H9 (cell line): Measurements from ENCODE around the gene TTR. TPM values are rescaled to one million over a fixed set of nuclear protein-coding genes. Genes with fewer than 3 reads are reported as not detected.

Experiments
- DNase-seq: peaks from one replicate; pipeline ENCODE4 v3.0.0-alpha.2; 2017
- H2AFZ ChIP-seq: one replicate; pipeline ENCODE4 v1.6.1; 2013; ENCODE audit warnings: mild to moderate bottlenecking, low read length, control low read depth, moderate library complexity
- H2AK5ac ChIP-seq: 2 replicates; pipeline ENCODE4 v1.6.1; 2013; ENCODE audit warnings: low read length, control low read depth, mixed read lengths; ENCODE audit not compliant: insufficient read length
- H2BK120ac ChIP-seq: one replicate; pipeline ENCODE4 v1.6.1; 2013; ENCODE audit warnings: low read depth, mild to moderate bottlenecking, low read length, control low read depth, inconsistent platforms; ENCODE audit not compliant: poor library complexity, severe bottlenecking
- H2BK12ac ChIP-seq: 2 replicates; pipeline ENCODE4 v1.6.1; 2013; ENCODE audit warnings: low read length, control low read depth, mixed read lengths, low read depth; ENCODE audit not compliant: insufficient read length
- H2BK15ac ChIP-seq: 2 replicates; pipeline ENCODE4 v1.6.1; 2013; ENCODE audit warnings: low read depth, low read length, control low read depth
- H2BK20ac ChIP-seq: one replicate; pipeline ENCODE4 v1.6.1; 2013; ENCODE audit warnings: low read depth, mild to moderate bottlenecking, low read length, control low read depth, inconsistent platforms; ENCODE audit not compliant: poor library complexity, severe bottlenecking
- H2BK5ac ChIP-seq: 2 replicates; pipeline ENCODE4 v1.6.1; 2013; ENCODE audit warnings: low read length, control low read depth, mixed read lengths; ENCODE audit not compliant: insufficient read length
- H3K14ac ChIP-seq: 2 replicates; pipeline ENCODE4 v1.6.1; 2013; ENCODE audit warnings: low read length, control low read depth; ENCODE audit not compliant: insufficient read depth
- H3K18ac ChIP-seq: 2 replicates; pipeline ENCODE4 v1.6.1; 2013; ENCODE audit warnings: low read depth, mild to moderate bottlenecking, mixed read lengths, low read length, control low read depth; ENCODE audit not compliant: insufficient read length
- H3K23ac ChIP-seq: 2 replicates; pipeline ENCODE4 v1.6.1; 2013; ENCODE audit warnings: low read length, control low read depth, mixed read lengths, low read depth; ENCODE audit not compliant: insufficient read length
- H3K23me2 ChIP-seq: 2 replicates; pipeline ENCODE4 v1.6.1; 2013; ENCODE audit warnings: low read depth, mild to moderate bottlenecking, mixed read lengths, low read length, control low read depth; ENCODE audit not compliant: insufficient read length, poor library complexity, severe bottlenecking
- H3K27ac ChIP-seq: 2 replicates; pipeline ENCODE4 v1.5.1; 2013; ENCODE audit warnings: low read length, control low read depth, mixed read lengths, low read depth; ENCODE audit not compliant: insufficient read length
- H3K27me3 ChIP-seq: 2 replicates; pipeline ENCODE4 v1.6.1; 2013; ENCODE audit warnings: low read length, control low read depth, inconsistent platforms; ENCODE audit not compliant: insufficient read depth
- H3K4ac ChIP-seq: 2 replicates; pipeline ENCODE4 v1.6.1; 2013; ENCODE audit warnings: low read depth, mild to moderate bottlenecking, control low read depth, inconsistent platforms, low read length, moderate library complexity
- H3K4me1 ChIP-seq: 2 replicates; pipeline ENCODE4 v1.6.1; 2013; ENCODE audit warnings: low read length, control low read depth, inconsistent platforms; ENCODE audit not compliant: insufficient read depth
- H3K4me2 ChIP-seq: 2 replicates; pipeline ENCODE4 v1.6.1; 2013; ENCODE audit warnings: low read length, control low read depth, mixed read lengths; ENCODE audit not compliant: insufficient read length, insufficient read depth
- H3K56ac ChIP-seq: 2 replicates; pipeline ENCODE4 v1.6.1; 2013; ENCODE audit warnings: low read depth, mild to moderate bottlenecking, mixed read lengths, low read length, control low read depth; ENCODE audit not compliant: insufficient read length
- H3K79me1 ChIP-seq: 2 replicates; pipeline ENCODE4 v1.6.1; 2013; ENCODE audit warnings: low read depth, mild to moderate bottlenecking, moderate library complexity, low read length, control low read depth, inconsistent platforms; ENCODE audit not compliant: insufficient read depth, poor library complexity, severe bottlenecking
- H3K79me2 ChIP-seq: 2 replicates; pipeline ENCODE4 v1.6.1; 2013; ENCODE audit warnings: low read length, control low read depth, inconsistent platforms; ENCODE audit not compliant: insufficient read depth
- H3K9ac ChIP-seq: 2 replicates; pipeline ENCODE4 v1.6.1; 2013; ENCODE audit warnings: low read length, control low read depth, mixed read lengths; ENCODE audit not compliant: insufficient read length; ENCODE audit errors: extremely low read depth
- H3K9me3 ChIP-seq: one replicate; pipeline ENCODE4 v1.6.1; 2013; ENCODE audit warnings: low read depth, low read length, inconsistent platforms; ENCODE audit not compliant: control insufficient read depth
- H3T11ph ChIP-seq: one replicate; pipeline ENCODE4 v1.6.1; 2013; ENCODE audit warnings: mild to moderate bottlenecking, low read length, control low read depth, inconsistent platforms
- H4K20me1 ChIP-seq: one replicate; pipeline ENCODE4 v1.6.1; 2013; ENCODE audit not compliant: control insufficient read depth, insufficient read length, insufficient read depth
- H4K5ac ChIP-seq: 2 replicates; pipeline ENCODE4 v1.6.1; 2013; ENCODE audit warnings: low read depth, mild to moderate bottlenecking, mixed read lengths, low read length, control low read depth; ENCODE audit not compliant: insufficient read length
- H4K8ac ChIP-seq: replicated peaks from 2 replicates; pipeline ENCODE4 v1.6.1; 2013; ENCODE audit warnings: low read length, control low read depth, mixed read lengths, low read depth; ENCODE audit not compliant: insufficient read length
- H4K91ac ChIP-seq: 2 replicates; pipeline ENCODE4 v1.6.1; 2013; ENCODE audit warnings: low read depth, mild to moderate bottlenecking, moderate library complexity, mixed read lengths, low read length, control low read depth; ENCODE audit not compliant: insufficient read length
- H3K27ac Mint-ChIP-seq, 3 experiments: 2 replicates in 2 of 3; 3 replicates in 1 of 3; pipeline ENCODE4 v1.8.0; 2020 to 2021; ENCODE audit warnings: mixed read lengths in 3 of 3, mild to moderate bottlenecking in 1 of 3, moderate library complexity in 1 of 3
- H3K27me3 Mint-ChIP-seq: 2 replicates; pipeline ENCODE4 v1.8.0; 2021; ENCODE audit warnings: low read depth, mild to moderate bottlenecking, moderate library complexity, mixed read lengths
- H3K36me3 Mint-ChIP-seq, 3 experiments: 2 replicates in 2 of 3; 3 replicates in 1 of 3; pipeline ENCODE4 v1.8.0; 2020 to 2021; ENCODE audit warnings: low read depth in 3 of 3, mixed read lengths in 3 of 3; ENCODE audit not compliant: insufficient read depth in 1 of 3
- H3K4me1 Mint-ChIP-seq, 2 experiments: 2 replicates each; pipeline ENCODE4 v1.8.0; 2020; ENCODE audit warnings: mixed read lengths in 2 of 2
- H3K4me3 Mint-ChIP-seq, 2 experiments: 2 replicates in 1 of 2; 3 replicates in 1 of 2; pipeline ENCODE4 v1.8.0; 2020 to 2021; ENCODE audit warnings: mild to moderate bottlenecking in 2 of 2, mixed read lengths in 2 of 2, moderate library complexity in 1 of 2
- H3K9me3 Mint-ChIP-seq, 2 experiments: 2 replicates in 1 of 2; 3 replicates in 1 of 2; pipeline ENCODE4 v1.8.0; 2020; ENCODE audit warnings: mild to moderate bottlenecking in 2 of 2, mixed read lengths in 2 of 2, moderate library complexity in 1 of 2
- CTCF ChIP-seq: fragments of 200-600 bp; sonication (generic); conservative IDR thresholded peaks from 3 replicates; pipeline ENCODE4 v1.8.0; 2021; ENCODE audit warnings: antibody characterized with exemption, mild to moderate bottlenecking
- WGBS: extraction: QIAGEN DNeasy Blood & Tissue Kit; methylation state at CpG from one replicate; pipeline ENCODE4 v1.1.7; 2013; ENCODE audit warnings: missing lambda C conversion rate, low lambda C conversion rate, mixed read lengths; ENCODE audit not compliant: insufficient read length; ENCODE audit errors: extremely low coverage; 5-methylcytosine and 5-hydroxymethylcytosine counted together
- total RNA-seq: library from RNA; stranded (reverse); gene quantifications from 2 replicates; pipeline ENCODE4 v1.2.1, GENCODE V29; 2021

Gene TTR
- total RNA-seq, 1 experiment from 2014 or later: not detected

DNA sequence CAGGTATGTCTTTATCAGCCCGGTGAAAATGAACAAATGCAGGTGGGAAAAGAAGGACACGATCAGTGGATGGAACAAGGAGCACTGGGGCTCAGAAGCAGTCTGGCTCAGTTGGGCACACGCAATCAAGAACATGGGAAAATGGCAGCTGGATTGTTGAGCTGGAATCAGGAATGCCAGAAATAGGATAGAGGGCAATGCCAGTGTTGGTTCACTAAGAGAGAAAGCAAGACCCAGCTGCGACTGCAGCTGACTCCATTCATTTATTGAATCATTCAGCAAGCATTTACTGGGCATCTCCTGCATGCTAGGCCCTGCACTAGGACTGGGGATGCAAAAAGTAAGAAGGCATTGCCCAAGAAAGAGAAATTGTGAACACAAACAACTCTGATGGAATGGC, 13.6 kb upstream of the TTR start:
- H3K4me1 ChIP-seq: no peaks in the 10 kb centered on the region
- no peak for DNase-seq
- H3K14ac ChIP-seq: no peak overlapping the region
- no peaks in the 10 kb centered on the region for H3K9me3 Mint-ChIP-seq
- no peak overlapping the region for H3K23ac ChIP-seq
- H2BK15ac ChIP-seq: no peak overlapping the region
- no peak for TF ChIP-seq CTCF
- no peak overlapping the region for H3K9ac ChIP-seq
- H4K91ac ChIP-seq: no peak overlapping the region
- H2BK5ac ChIP-seq: no peak overlapping the region
- no peaks in the 10 kb centered on the region for H3K9me3 ChIP-seq
- H2BK12ac ChIP-seq: no peak overlapping the region
- no peaks in the 10 kb centered on the region for H4K20me1 ChIP-seq
- H3K27me3 ChIP-seq: no peaks in the 10 kb centered on the region
- H2AFZ ChIP-seq: no peak overlapping the region
- WGBS: no CpG with 5 or more reads among the region's 4 CpGs
- no peak overlapping the region for H3T11ph ChIP-seq
- no peaks in the 10 kb centered on the region for H3K79me1 ChIP-seq
- H4K8ac ChIP-seq: no peak overlapping the region
- no peak overlapping the region for H2BK20ac ChIP-seq
- no peak overlapping the region for H2BK120ac ChIP-seq
- H3K27me3 Mint-ChIP-seq: no peaks in the 10 kb centered on the region; the same call in 1 of the 2 replicates
- H3K18ac ChIP-seq: no peak overlapping the region
- no peak overlapping the region for H3K27ac ChIP-seq
- no peak overlapping the region for H3K56ac ChIP-seq
- no peaks in the 10 kb centered on the region for H3K4me1 Mint-ChIP-seq
- H3K36me3 Mint-ChIP-seq: no peaks in the 10 kb centered on the region
- no peak overlapping the region for H3K4ac ChIP-seq
- no peak overlapping the region for H3K4me3 Mint-ChIP-seq
- H3K79me2 ChIP-seq: no peaks in the 10 kb centered on the region
- no peak overlapping the region for H2AK5ac ChIP-seq
- H3K4me2 ChIP-seq: no peak overlapping the region
- no peaks in the 10 kb centered on the region for H3K23me2 ChIP-seq
- no peak overlapping the region for H3K27ac Mint-ChIP-seq
- H4K5ac ChIP-seq: no peak overlapping the region
